Measurements from ENCODE around the gene RIOX2. TPM values are rescaled to one million over a fixed set of nuclear protein-coding genes. Genes with fewer than 3 reads are reported as not detected.

The RIOX2 gene
- total RNA-seq, 4 donors from 2014 or later: 19.5 to 24.2 (median 21.7) TPM

DNA sequence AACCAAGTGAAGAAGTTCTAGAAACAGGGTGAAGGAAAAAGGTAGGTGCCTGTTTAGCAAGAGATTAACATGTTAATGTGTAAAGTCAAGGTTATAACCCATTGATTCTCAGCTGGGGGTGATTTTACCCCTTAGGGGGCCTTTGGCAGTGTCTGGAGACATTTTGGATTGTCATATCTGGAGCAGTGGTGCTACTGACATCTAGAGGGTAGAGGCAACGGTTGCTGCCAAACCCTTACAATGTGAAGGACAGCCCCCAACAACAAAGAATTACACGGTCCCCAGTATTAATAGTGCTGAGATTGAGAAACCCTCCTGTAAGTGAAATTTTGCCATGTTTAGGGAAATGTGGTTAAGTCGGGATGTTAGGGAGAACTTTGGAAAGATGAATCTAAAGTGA, 75.7 kb downstream of the RIOX2 start:
- 98% methylated on average over 3 of the region's 3 CpGs for WGBS
- TF ChIP-seq POLR2A (IDR thresholded peaks at IDR 0.05; ENCODE audit: low read depth): no peak
- TF ChIP-seq POLR2AphosphoS5 (IDR thresholded peaks at IDR 0.05): no peak
- no peak for TF ChIP-seq CTCF (IDR thresholded peaks at IDR 0.05)
- no peak for TF ChIP-seq EP300 (IDR thresholded peaks at IDR 0.05)

DNA sequence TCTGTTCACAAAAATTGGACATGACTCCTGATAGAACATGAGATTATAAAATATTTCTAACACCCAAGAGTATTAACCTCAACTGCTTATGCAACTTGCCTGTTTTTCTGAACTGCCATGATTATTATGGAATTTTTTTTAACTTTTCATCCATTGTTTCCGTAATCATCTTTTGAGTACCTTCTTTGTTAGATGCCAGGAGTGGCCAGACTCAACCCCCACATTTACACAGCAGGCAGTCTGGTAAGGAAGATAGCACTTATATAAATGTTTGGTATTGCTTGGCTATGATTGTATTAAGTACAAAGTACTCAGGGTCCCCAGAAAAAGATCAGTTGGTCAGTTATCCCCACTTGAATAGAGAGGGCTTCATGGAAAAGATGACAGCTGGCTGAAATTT, 76.1 kb downstream of the RIOX2 start:
- DNase-seq (ENCODE audit: extremely low spot score): no peak
- WGBS: 100% methylated on average over 1 of the region's 1 CpG
- Histone ChIP-seq H3K9me3 (no peaks in the 10 kb centered on the region), H3K4me3 (no peak overlapping the region), H3K4me1 (peaks cover 0 to 5% (median 2%) of the 10 kb centered on the region in 4 donors), H3K36me3 (peaks cover 0 to 46% (median 26%) of the 10 kb centered on the region in 4 donors), H3K27me3 (no peaks in the 10 kb centered on the region), H3K27ac (replicated peaks in 1 of 4) (no peak overlapping the region)
- TF ChIP-seq EP300 (IDR thresholded peaks at IDR 0.05): no peak
- no peak for TF ChIP-seq CTCF (IDR thresholded peaks at IDR 0.05)
- TF ChIP-seq POLR2A (IDR thresholded peaks at IDR 0.05; ENCODE audit: low read depth): no peak
- no peak for TF ChIP-seq POLR2AphosphoS5 (IDR thresholded peaks at IDR 0.05)
- intact Hi-C loops (cut with DNase I): no loop called here

More for the DNA sequence above, 75.7 kb downstream of the RIOX2 start:
- intact Hi-C loops (cut with DNase I): no loop called here
- no peaks in the 10 kb centered on the region for H3K27me3 ChIP-seq
- no peak overlapping the region for H3K27ac ChIP-seq (replicated peaks in 1 of 4)
- H3K4me1 ChIP-seq: peaks cover 0 to 7% (median 6%) of the 10 kb centered on the region in 4 donors
- no peaks in the 10 kb centered on the region for H3K9me3 ChIP-seq
- no peak overlapping the region for H3K4me3 ChIP-seq
- DNase-seq (ENCODE audit: extremely low spot score): no peak
- peaks cover 0 to 43% (median 25%) of the 10 kb centered on the region in 4 donors for H3K36me3 ChIP-seq

DNA sequence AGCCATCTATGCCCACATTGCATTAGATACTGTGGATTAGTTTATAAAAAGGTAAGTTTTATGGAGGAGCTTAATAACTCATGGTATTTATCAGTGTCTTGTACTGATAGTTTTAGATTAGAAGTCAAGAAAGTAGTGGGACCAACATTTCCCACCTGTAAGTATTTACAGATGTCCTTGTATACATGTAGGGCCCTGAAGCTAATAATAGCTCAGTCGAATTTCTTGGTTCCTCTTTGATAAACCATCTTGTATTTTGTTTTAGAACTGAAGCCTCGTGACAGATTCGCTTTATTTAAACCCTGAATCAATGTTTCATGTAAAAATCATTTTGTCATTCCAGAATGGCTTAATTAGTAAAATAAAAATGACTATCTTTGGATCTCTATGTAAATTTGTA, 77.0 kb downstream of the RIOX2 start:
- DNase-seq (ENCODE audit: extremely low spot score): no peak
- Histone ChIP-seq H3K4me1 (no peaks in the 10 kb centered on the region), H3K27ac (replicated peaks in 1 of 4) (no peak overlapping the region), H3K4me3 (no peak overlapping the region), H3K27me3 (no peaks in the 10 kb centered on the region), H3K36me3 (peaks cover 0 to 48% (median 24%) of the 10 kb centered on the region in 4 donors), H3K9me3 (no peaks in the 10 kb centered on the region)
- intact Hi-C loops (cut with DNase I): no loop called here
- TF ChIP-seq POLR2AphosphoS5 (IDR thresholded peaks at IDR 0.05) (no peak), EP300 (IDR thresholded peaks at IDR 0.05) (no peak), CTCF (IDR thresholded peaks at IDR 0.05) (no peak), POLR2A (IDR thresholded peaks at IDR 0.05; ENCODE audit: low read depth) (no peak)
- 92% methylated on average over 3 of the region's 3 CpGs for WGBS

DNA sequence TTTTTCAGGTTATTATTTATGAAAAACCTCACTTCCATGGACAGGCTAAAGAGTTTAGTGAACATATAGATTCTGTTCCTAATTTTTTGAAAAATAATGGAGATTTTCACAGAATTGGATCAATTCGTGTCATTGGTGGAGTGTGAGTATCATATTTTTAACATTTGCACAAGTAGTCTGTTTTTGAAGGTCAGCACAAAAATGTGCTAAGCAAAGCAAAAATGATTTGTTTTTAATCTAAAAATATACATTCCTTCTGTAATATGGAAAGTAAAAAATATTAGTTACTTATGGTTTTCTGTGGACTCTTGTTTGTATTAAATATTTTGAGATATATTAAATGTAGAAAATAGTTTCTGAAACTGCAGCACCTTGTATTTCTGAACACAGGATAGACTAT, 79.4 kb downstream of the RIOX2 start:
- intact Hi-C loops (cut with DNase I): no loop called here
- no peak for TF ChIP-seq CTCF (IDR thresholded peaks at IDR 0.05)
- TF ChIP-seq EP300 (IDR thresholded peaks at IDR 0.05): no peak
- TF ChIP-seq POLR2AphosphoS5 (IDR thresholded peaks at IDR 0.05): no peak
- no peak for TF ChIP-seq POLR2A (IDR thresholded peaks at IDR 0.05; ENCODE audit: low read depth)
- Histone ChIP-seq H3K9me3 (no peaks in the 10 kb centered on the region), H3K27ac (replicated peaks in 1 of 4) (no peak overlapping the region), H3K4me1 (no peaks in the 10 kb centered on the region), H3K27me3 (no peaks in the 10 kb centered on the region), H3K4me3 (no peak overlapping the region), H3K36me3 (peaks cover 8 to 67% (median 40%) of the 10 kb centered on the region in 4 donors)
- 79% methylated on average over 1 of the region's 1 CpG for WGBS
- no peak for DNase-seq (ENCODE audit: extremely low spot score)

Other genes starting within 250 kb of the RIOX2 start
- 10 to 100 TPM in 1 of 4 donors, 1 to 10 TPM in 3; 4.5 to 13.2 (median 9.1) TPM for gene ARL6, start 207.7 kb downstream of the RIOX2 start, total RNA-seq
- gene CRYBG3, start 150.4 kb downstream of the RIOX2 start, total RNA-seq: 10 to 100 TPM; 18.7 to 23.5 (median 21.1) TPM
- gene GABRR3, start 62.9 kb upstream of the RIOX2 start, total RNA-seq: not detected
- gene OR5AC2, start 114.7 kb upstream of the RIOX2 start, total RNA-seq: not detected
- not detected for gene OR5H1, start 158.3 kb upstream of the RIOX2 start, total RNA-seq
- gene OR5H14, start 175.0 kb upstream of the RIOX2 start, total RNA-seq: not detected
- gene OR5H15, start 194.3 kb upstream of the RIOX2 start, total RNA-seq: not detected

All from esophagus muscularis mucosa (tissue), 4 donors.